HG03045 (cell line): ENCODE measurements around the gene GBP6.
"Not testable (repeated sequence)": the region's sequence is repeated elsewhere in the genome, so short reads cannot be mapped to it uniquely, and the experiment has no call there.

ENCODE experiments used
- ATAC-seq: cut with Tn5 transposase; IDR thresholded peaks from one replicate; pipeline ENCODE4 v1.9.1; 2021; ENCODE audit warnings: mild to moderate bottlenecking, moderate library complexity; ENCODE audit not compliant: unreplicated experiment

Gene GBP6, protein sequence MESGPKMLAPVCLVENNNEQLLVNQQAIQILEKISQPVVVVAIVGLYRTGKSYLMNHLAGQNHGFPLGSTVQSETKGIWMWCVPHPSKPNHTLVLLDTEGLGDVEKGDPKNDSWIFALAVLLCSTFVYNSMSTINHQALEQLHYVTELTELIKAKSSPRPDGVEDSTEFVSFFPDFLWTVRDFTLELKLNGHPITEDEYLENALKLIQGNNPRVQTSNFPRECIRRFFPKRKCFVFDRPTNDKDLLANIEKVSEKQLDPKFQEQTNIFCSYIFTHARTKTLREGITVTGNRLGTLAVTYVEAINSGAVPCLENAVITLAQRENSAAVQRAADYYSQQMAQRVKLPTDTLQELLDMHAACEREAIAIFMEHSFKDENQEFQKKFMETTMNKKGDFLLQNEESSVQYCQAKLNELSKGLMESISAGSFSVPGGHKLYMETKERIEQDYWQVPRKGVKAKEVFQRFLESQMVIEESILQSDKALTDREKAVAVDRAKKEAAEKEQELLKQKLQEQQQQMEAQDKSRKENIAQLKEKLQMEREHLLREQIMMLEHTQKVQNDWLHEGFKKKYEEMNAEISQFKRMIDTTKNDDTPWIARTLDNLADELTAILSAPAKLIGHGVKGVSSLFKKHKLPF

DNA sequence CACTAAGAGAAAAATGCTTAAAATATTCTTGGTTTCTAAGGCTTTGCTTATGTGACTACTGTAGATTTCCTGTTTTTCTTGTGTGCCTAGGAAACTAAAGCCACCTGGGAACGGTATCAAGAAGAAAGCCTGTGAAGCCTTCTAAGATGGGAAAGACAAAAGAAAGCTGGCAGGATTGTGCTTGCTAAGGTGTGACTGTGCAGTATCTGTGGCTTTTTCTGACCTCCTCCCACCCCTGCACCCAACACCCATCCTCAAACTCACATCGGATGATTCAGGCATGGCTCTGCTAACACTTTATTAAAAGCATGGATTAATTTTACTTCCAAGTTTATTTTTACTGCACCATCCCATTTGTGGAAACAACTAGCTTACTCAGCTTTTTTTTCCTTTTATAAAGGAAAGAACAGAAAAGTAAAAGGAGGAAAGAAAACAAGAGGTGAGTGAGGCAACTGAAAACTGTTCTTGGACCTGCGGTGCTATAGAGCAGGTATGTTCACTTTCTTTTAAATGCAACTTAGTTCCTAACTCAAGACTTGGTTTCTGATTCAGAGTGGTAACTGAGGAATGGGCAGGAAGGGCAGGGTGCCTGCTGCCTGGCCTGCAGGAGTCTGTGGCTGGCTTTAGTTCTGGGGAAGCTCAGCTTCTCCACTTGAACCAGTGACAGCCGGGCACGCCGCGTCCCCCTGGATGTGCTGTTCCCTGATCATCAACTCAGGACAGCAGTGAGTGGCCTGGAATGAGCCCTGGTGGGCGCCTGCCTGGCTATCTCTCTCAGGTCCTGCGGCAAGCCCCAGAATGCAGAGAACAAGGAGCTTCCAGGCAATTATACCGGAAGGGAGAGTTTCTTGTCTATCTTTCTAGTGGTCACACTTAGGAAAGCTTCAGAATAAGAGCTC lies at the start of gene GBP6:
Gene GBP6, plus strand, starts transcription at position 422 of the 899 bp plus-strand sequence. CDS start 4,493 bp downstream, outside the sequence.
- ATAC-seq = no peak

GRCh38 chr1:89322402-89322801 lies 41.5 kb upstream of the GBP6 start:
- no peak for ATAC-seq

GRCh38 chr1:89331890-89332289 lies 32.0 kb upstream of the GBP6 start:
- ATAC-seq = no peak

- ATAC-seq = no peak
These were observed 31.4 kb upstream of the GBP6 start for GRCh38 chr1:89332461-89332860.

DNA sequence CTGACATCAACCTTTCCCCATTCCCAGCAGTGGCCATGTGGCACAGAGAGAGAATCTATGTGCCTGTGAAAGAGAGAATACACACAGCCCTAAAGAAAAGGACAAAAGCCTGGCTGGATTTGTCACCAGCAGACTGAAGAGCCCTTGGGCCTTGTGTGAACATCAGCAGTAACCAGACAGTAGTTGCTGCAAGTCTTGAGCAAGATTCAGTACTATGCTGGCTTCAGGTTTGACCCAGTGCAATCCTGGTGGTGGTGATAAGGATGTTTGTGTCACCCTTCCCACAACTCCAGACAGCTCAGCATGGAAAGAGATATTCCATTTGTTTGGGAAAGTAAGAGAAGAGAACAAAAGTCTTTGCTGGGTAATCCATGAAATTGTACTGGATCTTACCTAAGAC lies 28.4 kb upstream of the GBP6 start:
- no peak for ATAC-seq

DNA sequence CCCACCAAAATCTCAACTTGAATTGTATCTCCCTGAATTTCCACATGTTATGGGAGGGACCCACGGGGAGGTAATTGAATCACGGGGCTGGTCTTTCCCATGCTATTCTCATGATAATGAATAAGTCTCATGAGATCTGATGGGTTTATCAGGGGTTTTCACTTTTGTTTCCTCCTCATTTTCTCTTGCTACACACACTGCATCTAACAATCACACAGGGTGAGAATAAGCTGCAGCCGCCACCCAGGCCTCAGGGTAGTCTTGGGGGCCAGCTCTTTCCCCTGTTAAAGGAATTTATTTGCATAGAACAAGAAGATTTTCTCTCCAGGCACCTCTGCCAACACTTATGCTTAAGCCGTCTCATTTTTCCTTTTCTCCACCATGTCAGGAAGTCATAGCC lies 26.0 kb upstream of the GBP6 start:
- no peak for ATAC-seq

DNA sequence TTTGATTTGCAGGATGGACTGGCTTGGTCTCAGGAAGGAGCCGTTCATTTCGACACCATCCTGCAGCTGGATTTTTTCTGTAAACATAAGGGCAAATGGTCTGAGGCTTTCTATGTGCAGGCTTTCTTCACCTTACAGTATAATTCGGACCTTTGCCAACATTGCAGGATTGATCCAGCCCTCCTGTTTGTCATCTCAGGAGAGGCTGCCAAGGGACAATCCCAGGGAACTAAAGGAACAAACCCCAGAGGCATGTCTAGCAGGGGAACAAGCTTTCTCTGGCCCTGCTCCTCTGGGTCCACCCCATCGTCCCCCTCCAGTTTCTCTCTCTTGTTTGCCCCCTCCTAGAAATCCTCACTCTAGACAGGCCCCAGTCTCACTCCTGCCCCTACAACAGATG lies 24.8 kb upstream of the GBP6 start:
- ATAC-seq = no peak

DNA sequence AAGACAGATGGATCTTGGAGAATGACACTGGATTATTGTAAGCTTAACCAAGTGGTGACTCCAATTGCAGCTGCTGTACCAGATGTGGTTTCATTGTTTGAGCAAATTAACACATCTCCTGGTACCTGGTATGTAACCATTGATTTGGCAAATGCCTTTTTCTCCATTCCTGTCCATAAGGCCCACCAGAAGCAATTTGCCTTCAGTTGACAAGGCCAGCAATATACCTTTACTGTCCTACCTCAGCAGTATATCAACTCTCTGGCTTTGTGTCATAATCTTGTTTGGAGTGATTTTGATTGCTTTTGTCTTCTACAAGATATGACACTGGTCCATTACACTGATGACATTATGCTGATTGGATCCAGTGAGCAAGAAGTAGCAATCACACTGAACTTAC lies 18.4 kb upstream of the GBP6 start:
- not testable (repeated sequence) for ATAC-seq

GRCh38 chr1:89347296-89347695 lies 16.6 kb upstream of the GBP6 start:
- no peak for ATAC-seq

- no peak for ATAC-seq
These were observed 13.6 kb upstream of the GBP6 start for GRCh38 chr1:89350298-89350697.

- no peak for ATAC-seq
These were observed 12.1 kb upstream of the GBP6 start for GRCh38 chr1:89351597-89352311.

DNA sequence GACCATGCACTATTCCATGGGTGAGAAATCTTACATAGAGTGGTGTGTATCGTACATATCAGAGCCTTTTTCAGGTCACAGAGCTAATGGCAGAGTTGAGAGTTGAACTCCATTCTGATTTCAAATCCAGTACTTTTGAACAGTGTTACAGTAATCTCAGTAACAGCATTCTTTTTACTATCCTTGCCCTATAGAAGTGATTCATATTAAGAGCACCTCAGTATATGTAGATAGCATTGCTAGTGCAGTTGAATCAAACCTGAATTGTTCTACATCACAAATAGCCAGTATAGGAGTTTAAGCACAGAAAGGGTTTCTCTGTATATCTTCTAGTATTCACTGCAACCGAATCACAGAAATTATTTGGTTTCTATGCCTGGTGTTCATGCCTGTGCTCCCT lies 11.4 kb upstream of the GBP6 start:
- ATAC-seq = no peak

- ATAC-seq = no peak
These were observed 9.7 kb upstream of the GBP6 start for GRCh38 chr1:89354205-89354604.

GRCh38 chr1:89355056-89355455 lies 8.8 kb upstream of the GBP6 start:
- ATAC-seq = no peak

DNA sequence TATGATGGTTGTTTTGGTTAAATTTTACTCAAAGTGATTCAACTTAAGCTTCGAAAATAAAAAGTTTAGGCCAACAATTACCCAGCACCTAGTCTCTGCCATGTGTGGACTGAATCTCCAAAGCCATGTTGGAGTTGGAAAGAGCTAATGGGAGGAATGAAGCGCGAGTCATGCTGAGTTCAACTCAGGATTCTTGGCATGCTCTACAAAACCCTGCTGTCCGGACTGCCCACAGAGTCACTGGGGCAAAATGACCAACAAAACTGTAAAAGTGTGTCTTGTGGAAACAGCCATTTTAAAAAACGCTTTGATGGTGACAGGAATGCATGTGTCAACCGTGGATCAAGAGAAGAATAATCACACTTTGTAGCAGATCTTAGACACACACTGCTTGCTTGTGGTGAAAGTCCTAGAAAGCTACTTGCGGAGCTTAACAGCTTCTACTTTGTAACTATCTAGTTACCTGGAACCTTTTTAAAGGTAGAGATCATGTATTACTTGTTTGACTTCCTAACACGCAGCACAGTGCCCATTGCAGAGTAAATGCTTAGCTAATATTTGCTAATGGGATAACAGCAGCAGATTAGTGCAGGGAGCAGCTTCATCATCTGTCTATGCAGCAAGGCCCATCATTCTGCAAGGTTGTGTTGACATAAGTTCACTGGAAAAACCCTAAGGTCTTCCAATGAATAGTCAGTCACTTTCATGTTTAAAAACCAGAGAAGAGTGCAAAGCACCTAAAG lies 7.0 kb upstream of the GBP6 start:
- no peak for ATAC-seq

GRCh38 chr1:89358287-89358893 lies 5.5 kb upstream of the GBP6 start:
- ATAC-seq = peak; percentile 66

DNA sequence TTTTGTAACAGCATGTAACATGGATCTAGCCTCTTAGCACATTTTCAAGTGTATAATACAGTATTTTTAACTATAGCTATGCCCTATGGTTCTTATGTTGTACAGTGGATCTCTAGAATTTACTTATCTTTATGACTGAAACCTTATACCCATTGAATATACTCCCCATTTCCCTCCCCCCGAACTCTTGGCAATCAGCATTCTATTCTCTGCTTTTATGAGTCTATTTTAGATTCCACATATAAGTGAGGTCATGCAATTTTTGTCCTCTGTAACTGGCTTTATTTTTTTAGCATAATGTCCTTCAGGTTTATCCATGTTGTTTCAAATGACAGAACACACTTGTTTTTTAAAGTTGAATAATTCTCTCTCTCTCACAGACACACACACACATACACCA lies 3.1 kb upstream of the GBP6 start:
- no peak for ATAC-seq

DNA sequence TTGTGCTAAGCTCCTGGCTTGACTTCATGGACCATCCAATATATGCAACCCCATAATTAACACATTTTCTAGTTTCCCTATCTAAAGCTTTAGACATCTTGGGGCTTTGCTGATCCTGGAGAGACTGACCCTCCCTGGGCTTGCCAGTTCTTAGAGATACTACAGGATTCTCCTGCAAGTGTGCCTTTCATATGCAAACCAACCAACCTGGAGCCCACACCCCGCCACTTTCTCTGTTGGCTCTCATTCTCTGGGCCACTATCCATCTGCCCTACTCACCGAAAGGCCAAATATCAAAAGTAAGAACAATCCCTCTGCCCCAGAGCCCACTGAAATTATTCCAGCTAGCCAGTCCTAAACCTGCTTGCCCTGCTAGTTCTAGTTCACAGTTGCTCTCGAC lies 2.2 kb upstream of the GBP6 start:
- ATAC-seq = no peak

DNA sequence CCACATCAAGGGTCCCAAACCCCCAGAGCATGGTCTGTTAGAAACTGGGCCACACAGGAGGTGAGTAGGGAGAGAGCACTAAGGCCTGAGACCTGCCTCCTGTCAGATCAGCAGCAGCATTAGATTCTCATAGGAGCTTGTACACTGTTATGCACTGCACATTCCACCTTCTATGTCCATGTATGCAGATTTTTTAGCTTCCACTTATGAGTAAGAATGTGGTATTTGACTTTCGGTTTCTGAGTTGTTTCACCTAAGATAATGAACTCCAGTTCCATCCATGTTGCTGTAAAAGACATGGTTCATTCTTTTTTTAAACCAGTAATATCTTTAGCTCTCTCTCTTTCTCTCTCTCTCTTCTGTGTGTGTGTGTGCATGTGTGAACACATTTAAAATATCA lies 663 bp upstream of the GBP6 start:
- peak; percentile 83 for ATAC-seq
